HG03159 (cell line): ENCODE results near the gene NOTO.

Experiments used
- ATAC-seq: cut with Tn5 transposase; IDR thresholded peaks from one replicate; pipeline ENCODE4 v1.9.1; 2021; ENCODE audit warnings: mild to moderate bottlenecking, moderate library complexity; ENCODE audit not compliant: unreplicated experiment

The NOTO gene

GRCh38 chr2:73255907-73256617 lies 53.7 kb downstream of the NOTO start:
- no peak for ATAC-seq

DNA sequence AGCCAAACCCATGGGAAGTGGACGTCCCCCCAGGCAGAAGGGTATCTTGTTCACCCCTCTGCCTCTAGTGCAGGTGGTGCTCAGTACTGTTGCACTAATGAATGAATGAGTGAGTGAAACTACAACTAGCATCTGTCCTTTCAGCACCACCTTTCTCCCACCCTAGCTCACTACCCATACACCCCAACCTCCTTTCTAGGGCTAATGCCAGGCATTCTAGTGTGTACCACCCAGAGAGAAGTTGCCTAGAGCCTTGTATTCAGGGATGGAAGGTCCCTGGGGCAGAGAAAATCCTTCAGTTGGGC lies 54.2 kb downstream of the NOTO start:
- no peak for ATAC-seq

- no peak for ATAC-seq
Observed at GRCh38 chr2:73257021-73257420, 54.6 kb downstream of the NOTO start.

DNA sequence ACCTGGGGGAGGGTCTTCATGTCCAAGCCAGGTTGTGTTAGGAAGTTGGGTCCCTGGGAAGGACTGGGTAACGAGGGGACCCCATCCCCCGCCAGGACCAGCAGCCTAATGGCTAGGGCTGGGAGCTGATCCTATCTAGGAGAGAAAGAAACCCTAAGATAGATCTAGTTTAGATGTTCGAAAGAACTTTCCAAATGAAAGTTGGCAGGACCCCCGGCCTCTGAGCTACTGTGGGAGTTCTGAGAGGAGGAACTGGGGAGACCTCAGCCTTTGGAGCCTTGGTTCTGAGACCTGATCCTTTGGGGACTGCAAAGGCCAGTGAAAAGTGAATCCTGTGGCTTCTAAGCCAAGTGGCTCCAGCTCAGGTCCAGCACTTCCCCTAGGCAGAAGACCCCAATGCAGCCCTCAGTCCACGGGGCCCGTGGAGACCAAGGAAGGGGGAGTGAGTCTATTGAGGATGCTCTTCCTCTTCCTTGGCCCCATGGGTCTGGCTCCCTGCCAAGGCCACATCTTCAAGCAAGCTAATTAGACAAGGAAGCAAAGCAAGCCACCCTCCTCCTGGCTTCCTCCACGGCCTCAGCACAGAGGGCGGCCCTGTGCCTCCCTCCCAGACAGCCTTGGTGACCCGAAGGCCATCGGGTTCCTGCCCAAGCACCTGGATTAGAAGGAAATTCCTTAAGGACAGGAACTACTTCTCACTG lies 55.2 kb downstream of the NOTO start:
- ATAC-seq, result no peak

DNA sequence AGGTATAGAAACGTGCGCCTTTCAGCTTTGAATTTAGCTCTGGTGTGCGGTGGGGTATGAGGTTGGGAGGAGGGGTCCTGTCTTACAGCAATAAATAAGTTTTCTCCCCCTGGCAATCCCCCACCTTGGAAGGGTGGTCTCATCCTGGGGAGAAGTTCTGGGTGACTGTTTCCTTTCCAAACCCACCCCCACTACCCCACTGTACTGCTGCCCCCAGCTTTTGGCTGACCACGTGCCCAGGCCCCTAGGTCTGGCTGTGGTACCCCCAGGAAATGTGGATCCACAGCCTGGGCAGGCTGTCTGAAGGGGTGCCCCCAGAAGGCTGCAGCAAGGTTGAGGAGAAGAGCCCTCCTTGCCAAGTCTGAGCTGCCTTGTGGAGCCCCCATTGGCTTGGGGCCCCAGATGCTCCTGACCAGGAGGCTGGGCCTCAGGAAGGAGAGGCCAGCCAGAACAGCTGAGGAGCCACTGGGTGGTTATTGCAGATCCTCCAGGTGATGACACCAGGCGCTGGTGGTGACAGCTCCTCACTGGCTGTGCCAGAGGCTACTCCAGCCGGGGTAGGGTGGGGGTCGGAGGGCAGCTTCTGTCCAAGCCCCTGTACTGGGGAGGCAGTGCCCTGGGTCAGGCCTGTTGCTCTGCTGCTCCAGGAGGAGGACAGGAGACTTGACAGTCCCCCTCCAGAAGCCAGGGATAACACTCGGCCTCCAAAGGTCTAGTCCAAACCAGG lies 56.0 kb downstream of the NOTO start:
- no peak for ATAC-seq

- no peak for ATAC-seq
Observed at GRCh38 chr2:73258913-73259215, 56.5 kb downstream of the NOTO start.

- no peak for ATAC-seq
Observed at GRCh38 chr2:73259276-73259675, 56.9 kb downstream of the NOTO start.

GRCh38 chr2:73259704-73260337 lies 57.4 kb downstream of the NOTO start:
- ATAC-seq, result no peak

DNA sequence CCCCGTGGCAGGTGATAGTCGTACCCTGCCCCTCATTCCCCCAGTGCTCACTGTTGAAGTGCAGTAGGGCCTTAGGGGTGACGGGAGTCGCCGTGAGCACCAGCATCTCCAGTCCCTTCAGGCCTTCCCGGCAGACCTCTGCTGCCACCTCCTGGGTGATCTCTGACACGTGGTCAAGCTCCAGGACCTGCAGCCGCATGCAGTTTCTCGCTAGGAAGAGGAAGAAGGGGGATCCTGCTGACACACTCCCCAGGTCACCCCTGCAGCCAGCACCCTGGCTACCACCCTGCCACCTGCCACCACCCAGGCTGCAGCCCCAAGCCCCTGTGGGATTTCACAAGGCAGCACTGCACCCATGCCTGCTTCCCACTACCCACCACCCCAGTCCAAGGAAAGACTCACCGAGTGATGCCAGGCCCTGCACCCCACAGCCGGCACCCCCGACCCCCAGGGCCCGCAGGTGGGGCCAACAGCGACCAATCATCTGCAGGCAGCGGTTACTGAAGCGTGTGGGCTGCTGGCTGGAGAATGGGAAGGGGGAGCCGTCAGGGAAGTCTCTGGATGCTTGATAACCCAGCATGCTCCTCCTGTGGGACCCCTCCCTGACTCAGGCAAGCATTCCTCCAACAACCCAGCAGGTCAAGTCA lies 58.1 kb downstream of the NOTO start:
- no peak for ATAC-seq
